DOHH2 (cell line): ENCODE measurements around the gene COPZ1.

Experiments used
- CTCF ChIP-seq: fragments of 200-600 bp; sonication (generic); IDR thresholded peaks from one replicate; pipeline ENCODE4 v1.5.1; 2014; ENCODE audit warnings: antibody characterized with exemption, mild to moderate bottlenecking, low read depth, low read length; ENCODE audit not compliant: poor library complexity, severe bottlenecking
- EZH2phosphoT487 ChIP-seq: fragments of 200-600 bp; sonication (generic); IDR thresholded peaks from 2 replicates; pipeline ENCODE4 v1.6.1; 2017; ENCODE audit warnings: borderline replicate concordance, mild to moderate bottlenecking, antibody characterized with exemption, low read length, moderate library complexity, mixed read lengths

GRCh38 chr12:54337280-54337842 is 12.4 kb downstream of the COPZ1 start:
- TF ChIP-seq CTCF (no peak), EZH2phosphoT487 (no peak)
